ENCODE results near the gene PWWP3B.

DNA sequence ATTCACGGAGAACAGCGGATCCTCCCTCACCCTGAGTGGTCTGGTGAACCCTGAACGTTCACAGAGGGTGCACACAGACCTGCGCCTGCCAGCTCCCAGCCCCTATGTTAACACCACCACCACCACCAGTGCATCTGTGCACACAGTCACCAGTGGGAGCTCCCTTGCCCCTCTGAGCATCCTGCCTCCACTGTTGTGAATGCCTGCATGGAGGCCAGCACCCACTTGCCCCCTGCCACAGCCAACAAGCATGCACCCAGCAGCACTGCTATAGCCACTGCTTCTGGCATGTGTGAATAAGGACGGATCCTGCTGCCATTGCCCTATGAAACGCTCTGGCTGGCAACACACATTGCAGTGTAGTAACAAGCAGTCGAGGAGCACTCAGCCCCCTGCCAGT, 29.1 kb upstream of the PWWP3B start:
- TF ChIP-seq POLR2A (IDR thresholded peaks at IDR 0.05; ENCODE audit: low read depth, low read length) (no peak), MYC (IDR thresholded peaks at IDR 0.05; ENCODE audit: insufficient read depth, insufficient read length, insufficient replicate concordance, low read length, severe bottlenecking) (no peak), EZH2 (IDR thresholded peaks at IDR 0.05; ENCODE audit: borderline replicate concordance, control insufficient read depth, low read depth, low read length) (no peak), CREB1 (IDR thresholded peaks at IDR 0.05; ENCODE audit: low read depth) (no peak), POLR2AphosphoS2 (IDR thresholded peaks at IDR 0.05; ENCODE audit: low read depth, low read length) (no peak), SP1 (IDR thresholded peaks at IDR 0.05; ENCODE audit: low read depth, low read length) (no peak), NKRF (conservative IDR thresholded peaks at IDR 0.05) (no peak), ZNF274 (IDR thresholded peaks at IDR 0.05; ENCODE audit: insufficient read depth, insufficient read length) (no peak), FOXM1 (IDR thresholded peaks at IDR 0.05; ENCODE audit: low read depth, low read length) (no peak), EP300 (IDR thresholded peaks at IDR 0.05; ENCODE audit: borderline replicate concordance in 1 of 2, control insufficient read depth in 1 of 2, low read depth in 2 of 2, low read length in 2 of 2) (no peak), ZSCAN29 (IDR thresholded peaks at IDR 0.05) (no peak), TAF1 (IDR thresholded peaks at IDR 0.05; ENCODE audit: borderline replicate concordance, low read depth, low read length) (no peak)
- TF ChIP-seq, protein P1, sequence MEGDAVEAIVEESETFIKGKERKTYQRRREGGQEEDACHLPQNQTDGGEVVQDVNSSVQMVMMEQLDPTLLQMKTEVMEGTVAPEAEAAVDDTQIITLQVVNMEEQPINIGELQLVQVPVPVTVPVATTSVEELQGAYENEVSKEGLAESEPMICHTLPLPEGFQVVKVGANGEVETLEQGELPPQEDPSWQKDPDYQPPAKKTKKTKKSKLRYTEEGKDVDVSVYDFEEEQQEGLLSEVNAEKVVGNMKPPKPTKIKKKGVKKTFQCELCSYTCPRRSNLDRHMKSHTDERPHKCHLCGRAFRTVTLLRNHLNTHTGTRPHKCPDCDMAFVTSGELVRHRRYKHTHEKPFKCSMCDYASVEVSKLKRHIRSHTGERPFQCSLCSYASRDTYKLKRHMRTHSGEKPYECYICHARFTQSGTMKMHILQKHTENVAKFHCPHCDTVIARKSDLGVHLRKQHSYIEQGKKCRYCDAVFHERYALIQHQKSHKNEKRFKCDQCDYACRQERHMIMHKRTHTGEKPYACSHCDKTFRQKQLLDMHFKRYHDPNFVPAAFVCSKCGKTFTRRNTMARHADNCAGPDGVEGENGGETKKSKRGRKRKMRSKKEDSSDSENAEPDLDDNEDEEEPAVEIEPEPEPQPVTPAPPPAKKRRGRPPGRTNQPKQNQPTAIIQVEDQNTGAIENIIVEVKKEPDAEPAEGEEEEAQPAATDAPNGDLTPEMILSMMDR (IDR thresholded peaks at IDR 0.05 in 2 of 3, conservative IDR thresholded peaks at IDR 0.05 in 1 of 3; ENCODE audit: control insufficient read depth in 2 of 3, extremely low read depth in 1 of 3, insufficient read depth in 1 of 3, low read depth in 3 of 3, low read length in 3 of 3), result no peak
- TF ChIP-seq, protein P2, sequence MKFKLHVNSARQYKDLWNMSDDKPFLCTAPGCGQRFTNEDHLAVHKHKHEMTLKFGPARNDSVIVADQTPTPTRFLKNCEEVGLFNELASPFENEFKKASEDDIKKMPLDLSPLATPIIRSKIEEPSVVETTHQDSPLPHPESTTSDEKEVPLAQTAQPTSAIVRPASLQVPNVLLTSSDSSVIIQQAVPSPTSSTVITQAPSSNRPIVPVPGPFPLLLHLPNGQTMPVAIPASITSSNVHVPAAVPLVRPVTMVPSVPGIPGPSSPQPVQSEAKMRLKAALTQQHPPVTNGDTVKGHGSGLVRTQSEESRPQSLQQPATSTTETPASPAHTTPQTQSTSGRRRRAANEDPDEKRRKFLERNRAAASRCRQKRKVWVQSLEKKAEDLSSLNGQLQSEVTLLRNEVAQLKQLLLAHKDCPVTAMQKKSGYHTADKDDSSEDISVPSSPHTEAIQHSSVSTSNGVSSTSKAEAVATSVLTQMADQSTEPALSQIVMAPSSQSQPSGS (IDR thresholded peaks at IDR 0.05; ENCODE audit: low read length), result no peak
